SU-DHL-6 (cell line): Measurements from ENCODE around the gene UPK1A.

ENCODE experiments used
- H2AFZ ChIP-seq: fragments of 200-600 bp; sonication (generic); 2 replicates; pipeline ENCODE4 v1.6.1; 2014; ENCODE audit warnings: low read depth, mild to moderate bottlenecking, moderate library complexity, mixed read lengths, antibody characterized with exemption, low read length; ENCODE audit not compliant: severe bottlenecking
- H3F3A ChIP-seq: fragments of 200-600 bp; shearing (Covaris generic); 2 replicates; pipeline ENCODE4 v1.6.0; 2016; ENCODE audit warnings: antibody characterized with exemption, mild to moderate bottlenecking; ENCODE audit not compliant: insufficient read depth
- H3K27ac ChIP-seq: fragments of 200-600 bp; sonication (generic); 2 replicates; pipeline ENCODE4 v1.5.1; 2016; ENCODE audit warnings: low read depth, mild to moderate bottlenecking, low read length, moderate library complexity, mixed read lengths
- H3K27me3 ChIP-seq: fragments of 200-600 bp; sonication (generic), shearing (Covaris generic); 2 replicates; pipeline ENCODE4 v1.6.0; 2014; ENCODE audit warnings: mild to moderate bottlenecking, low read length
- H3K36me3 ChIP-seq: fragments of 200-600 bp; sonication (generic); 2 replicates; pipeline ENCODE4 v1.6.1; 2014; ENCODE audit warnings: mild to moderate bottlenecking, low read length, mixed read lengths
- H3K4me2 ChIP-seq: fragments of 300-600, 200-600 bp; shearing (Covaris generic), sonication (generic); 2 replicates; pipeline ENCODE4 v1.6.0; 2014; ENCODE audit warnings: low read length, low read depth, mild to moderate bottlenecking; ENCODE audit not compliant: poor library complexity, severe bottlenecking
- H3K4me3 ChIP-seq: fragments of 200-600 bp; sonication (generic); 2 replicates; pipeline ENCODE4 v1.5.1; 2014; ENCODE audit warnings: antibody characterized with exemption, low read length, mild to moderate bottlenecking, mixed read lengths; ENCODE audit not compliant: insufficient read depth, poor library complexity, severe bottlenecking
- H3K79me2 ChIP-seq: fragments of 200-600 bp; sonication (generic); 2 replicates; pipeline ENCODE4 v1.6.1; 2014; ENCODE audit warnings: mild to moderate bottlenecking, low read length, moderate library complexity; ENCODE audit not compliant: insufficient read depth
- H3K9ac ChIP-seq: fragments of 200-600 bp; sonication (generic); 2 replicates; pipeline ENCODE4 v1.7.0; 2014; ENCODE audit warnings: mild to moderate bottlenecking, low read length
- H3K9me2 ChIP-seq: fragments of 200-600 bp; sonication (generic); replicated peaks from 2 replicates; pipeline ENCODE4 v1.6.1; 2014; ENCODE audit warnings: low read length; ENCODE audit not compliant: insufficient read depth
- H3K9me3 ChIP-seq: fragments of 200-600 bp; sonication (generic); 2 replicates; pipeline ENCODE4 v1.6.1; 2014; ENCODE audit warnings: low read length, mixed read lengths; ENCODE audit not compliant: insufficient read depth
- H4K20me1 ChIP-seq: fragments of 200-600 bp; sonication (generic); 2 replicates; pipeline ENCODE4 v1.6.1; 2014; ENCODE audit warnings: low read depth, mild to moderate bottlenecking, antibody characterized with exemption, low read length, moderate library complexity, mixed read lengths
- CTCF ChIP-seq: fragments of 200-600 bp; sonication (generic); IDR thresholded peaks from one replicate; pipeline ENCODE4 v1.5.1; 2017; ENCODE audit warnings: antibody characterized with exemption, mild to moderate bottlenecking, low read length, moderate library complexity; ENCODE audit not compliant: insufficient read depth, poor library complexity, severe bottlenecking
- EZH2phosphoT487 ChIP-seq: fragments of 200-600 bp; sonication (generic), shearing (Covaris generic); conservative IDR thresholded peaks from 2 replicates; pipeline ENCODE4 v1.6.1; 2018; ENCODE audit warnings: mild to moderate bottlenecking, antibody characterized with exemption, low read length, moderate library complexity, mixed read lengths

Gene UPK1A

GRCh38 chr19:35663981-35664380, 2.3 kb upstream of the UPK1A start:
- Histone ChIP-seq H2AFZ (no peak overlapping the region), H3K9me3 (no peaks in the 10 kb centered on the region), H3K36me3 (no peaks in the 10 kb centered on the region), H3K9me2 (no peaks in the 10 kb centered on the region), H4K20me1 (no peaks in the 10 kb centered on the region), H3K27me3 (no peaks in the 10 kb centered on the region), H3K4me3 (no peak overlapping the region), H3K79me2 (no peaks in the 10 kb centered on the region), H3F3A (no peaks in the 10 kb centered on the region), H3K4me2 (no peak overlapping the region), H3K9ac (no peak overlapping the region), H3K27ac (no peak overlapping the region)
- TF ChIP-seq CTCF (no peak), EZH2phosphoT487 (no peak)

- no peaks in the 10 kb centered on the region for H3K36me3 ChIP-seq
Measured at GRCh38 chr19:35665157-35665556, 1.2 kb upstream of the UPK1A start.

GRCh38 chr19:35665604-35666003, 713 bp upstream of the UPK1A start:
- Histone ChIP-seq H3F3A (no peaks in the 10 kb centered on the region), H3K4me2 (no peak overlapping the region), H3K9me3 (no peaks in the 10 kb centered on the region), H3K4me3 (no peak overlapping the region), H3K27ac (no peak overlapping the region), H3K9me2 (no peaks in the 10 kb centered on the region), H3K9ac (no peak overlapping the region), H3K27me3 (no peaks in the 10 kb centered on the region), H3K79me2 (no peaks in the 10 kb centered on the region), H2AFZ (no peak overlapping the region), H3K36me3 (no peaks in the 10 kb centered on the region), H4K20me1 (no peaks in the 10 kb centered on the region)
- TF ChIP-seq CTCF, result no peak
- no peak for TF ChIP-seq EZH2phosphoT487

More at GRCh38 chr19:35665157-35665556, 1.2 kb upstream of the UPK1A start:
- H3K4me3 ChIP-seq, result no peak overlapping the region
- H3F3A ChIP-seq, result no peaks in the 10 kb centered on the region
- no peak overlapping the region for H3K27ac ChIP-seq
- no peaks in the 10 kb centered on the region for H3K9me3 ChIP-seq
- no peak for TF ChIP-seq CTCF
- no peak for TF ChIP-seq EZH2phosphoT487
- no peaks in the 10 kb centered on the region for H3K9me2 ChIP-seq
- no peaks in the 10 kb centered on the region for H3K27me3 ChIP-seq
- H2AFZ ChIP-seq, result no peak overlapping the region
- H3K9ac ChIP-seq, result no peak overlapping the region
- H3K79me2 ChIP-seq, result no peaks in the 10 kb centered on the region
- H4K20me1 ChIP-seq, result no peaks in the 10 kb centered on the region
- no peak overlapping the region for H3K4me2 ChIP-seq

GRCh38 chr19:35669566-35669965, 3.2 kb downstream of the UPK1A start:
- Histone ChIP-seq H3K27ac (no peak overlapping the region), H3K9me3 (no peaks in the 10 kb centered on the region), H3K27me3 (no peaks in the 10 kb centered on the region), H2AFZ (no peak overlapping the region), H4K20me1 (no peaks in the 10 kb centered on the region), H3K79me2 (no peaks in the 10 kb centered on the region), H3F3A (no peaks in the 10 kb centered on the region), H3K9ac (no peak overlapping the region), H3K36me3 (no peaks in the 10 kb centered on the region), H3K4me2 (no peak overlapping the region), H3K9me2 (no peaks in the 10 kb centered on the region), H3K4me3 (no peak overlapping the region)
- no peak for TF ChIP-seq EZH2phosphoT487
- no peak for TF ChIP-seq CTCF
